Fibroblast of lung (primary cell): ENCODE results near the gene ADCY5. TPM values are rescaled to one million over a fixed set of nuclear protein-coding genes. Genes with fewer than 3 reads are reported as not detected.

Source experiments
- DNase-seq, 2 donors: peaks; one replicate each; pipeline versions ENCODE4 v3.0.0 to v3.0.0-alpha.2; 2010; ENCODE audit warnings: low read depth in 2 of 2
- H2AFZ ChIP-seq: 2 replicates; pipeline ENCODE4 v1.5.1; 2012; ENCODE audit warnings: low read length, control low read depth, inconsistent platforms
- H3K27ac ChIP-seq: 2 replicates; pipeline ENCODE4 v1.5.1; 2011; ENCODE audit warnings: low read length, control low read depth; ENCODE audit not compliant: insufficient read depth
- H3K27me3 ChIP-seq: 2 replicates; pipeline ENCODE4 v1.5.1; 2011; ENCODE audit warnings: mild to moderate bottlenecking, low read length; ENCODE audit not compliant: control insufficient read depth, insufficient read depth
- H3K36me3 ChIP-seq: 2 replicates; pipeline ENCODE4 v1.5.1; 2011; ENCODE audit warnings: low read length; ENCODE audit not compliant: control insufficient read depth, insufficient read depth
- H3K4me1 ChIP-seq: 2 replicates; pipeline ENCODE4 v1.5.1; 2011; ENCODE audit warnings: low read length; ENCODE audit not compliant: control insufficient read depth, insufficient read depth; ENCODE audit errors: extremely low read depth
- H3K4me2 ChIP-seq: 2 replicates; pipeline ENCODE4 v1.5.1; 2011; ENCODE audit warnings: low read length, control low read depth; ENCODE audit not compliant: insufficient read depth; ENCODE audit errors: extremely low read depth
- H3K4me3 ChIP-seq, 4 experiments: fragments of 200-600 bp in 1 of 4; sonication (generic) in 1 of 4; replicated peaks in 1 of 4; 2 replicates each; pipeline ENCODE4 v1.5.1; 2011 to 2016; ENCODE audit warnings: low read length in 4 of 4, low read depth in 3 of 4, mild to moderate bottlenecking in 3 of 4, control low read depth in 2 of 4, inconsistent platforms in 1 of 4, mixed read lengths in 1 of 4; ENCODE audit not compliant: insufficient read depth in 1 of 4; ENCODE audit errors: control extremely low read depth in 1 of 4
- H3K79me2 ChIP-seq: 2 replicates; pipeline ENCODE4 v1.5.1; 2012; ENCODE audit warnings: mild to moderate bottlenecking, low read length, inconsistent platforms; ENCODE audit not compliant: control insufficient read depth, insufficient read depth
- H3K9ac ChIP-seq: 2 replicates; pipeline ENCODE4 v1.5.1; 2011; ENCODE audit warnings: mild to moderate bottlenecking, low read length, control low read depth; ENCODE audit not compliant: insufficient read depth
- H3K9me3 ChIP-seq: 2 replicates; pipeline ENCODE4 v1.5.1; 2012; ENCODE audit warnings: low read depth, low read length; ENCODE audit not compliant: control insufficient read depth, insufficient read depth
- H4K20me1 ChIP-seq: 2 replicates; pipeline ENCODE4 v1.5.1; 2011; ENCODE audit warnings: low read length; ENCODE audit not compliant: control insufficient read depth, insufficient read depth; ENCODE audit errors: extremely low read depth
- EZH2 ChIP-seq: IDR thresholded peaks from 2 replicates; pipeline ENCODE4 v1.5.1; 2012; ENCODE audit warnings: low read length, control low read depth, mild to moderate bottlenecking; ENCODE audit errors: missing control alignments
- polyA plus RNA-seq, 2 donors: library from polyadenylated mRNA; depleted of rRNA in 1 of 2; stranded (reverse) in 1 of 2; unstranded in 1 of 2; fragments of >200 nt; gene quantifications; 2 replicates each; pipeline ENCODE4 v1.2.1, GENCODE V29; 2011 to 2012; ENCODE audit warnings: missing spikeins in 1 of 2
- total RNA-seq: library from RNA; depleted of rRNA; stranded (reverse); fragments of >200 nt; gene quantifications from 2 replicates; pipeline ENCODE4 v1.2.1, GENCODE V29; 2014
- TF ChIP-seq, protein P1 (sequence below), 2 donors: IDR thresholded peaks in 1 of 2; conservative IDR thresholded peaks in 1 of 2; 1 replicate in 1 of 2; 2 replicates in 1 of 2; pipeline ENCODE4 v1.5.1; 2011 to 2012; ENCODE audit warnings: low read length in 2 of 2, control low read depth in 1 of 2, inconsistent platforms in 1 of 2, low read depth in 1 of 2, mild to moderate bottlenecking in 1 of 2

The ADCY5 gene
- total and polyA plus RNA-seq, 2 donors (not counting 1 experiment from before 2014, with no cell fraction given) = 0.11 to 0.50 TPM

DNA sequence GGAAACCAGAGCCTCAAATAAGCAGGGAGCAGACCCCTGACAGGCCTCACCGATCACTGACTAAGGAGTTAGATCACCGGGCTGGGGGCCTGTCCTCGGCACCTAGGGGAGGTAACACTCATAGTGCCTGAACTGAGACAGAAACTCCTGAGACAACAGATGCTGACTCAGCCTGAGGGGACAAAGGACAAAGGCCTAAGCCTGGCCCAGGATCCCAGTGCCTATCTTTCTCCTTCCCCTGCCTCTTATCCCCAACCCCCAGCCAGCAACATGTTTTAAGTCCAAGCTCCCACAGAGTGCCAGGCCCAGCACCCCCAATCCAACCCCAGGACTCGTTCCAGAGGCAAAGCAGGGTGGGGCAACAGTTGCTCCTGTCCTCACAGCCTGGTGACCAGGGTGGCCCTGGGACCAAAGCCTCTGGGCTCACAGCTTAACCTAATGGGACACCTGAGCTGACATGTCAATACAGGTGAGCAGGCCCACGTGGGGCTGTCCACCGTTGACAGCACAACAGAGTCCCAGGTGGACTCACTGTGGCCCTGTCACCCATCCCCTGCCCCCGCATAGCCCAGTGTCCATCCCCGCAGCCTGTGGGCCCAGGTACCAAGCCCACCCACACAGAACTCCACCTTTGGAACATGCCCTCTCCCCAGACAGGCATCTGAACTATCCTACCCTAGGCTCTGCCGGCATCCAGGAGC lies 37.4 kb downstream of the ADCY5 start:
- TF ChIP-seq, protein P1, sequence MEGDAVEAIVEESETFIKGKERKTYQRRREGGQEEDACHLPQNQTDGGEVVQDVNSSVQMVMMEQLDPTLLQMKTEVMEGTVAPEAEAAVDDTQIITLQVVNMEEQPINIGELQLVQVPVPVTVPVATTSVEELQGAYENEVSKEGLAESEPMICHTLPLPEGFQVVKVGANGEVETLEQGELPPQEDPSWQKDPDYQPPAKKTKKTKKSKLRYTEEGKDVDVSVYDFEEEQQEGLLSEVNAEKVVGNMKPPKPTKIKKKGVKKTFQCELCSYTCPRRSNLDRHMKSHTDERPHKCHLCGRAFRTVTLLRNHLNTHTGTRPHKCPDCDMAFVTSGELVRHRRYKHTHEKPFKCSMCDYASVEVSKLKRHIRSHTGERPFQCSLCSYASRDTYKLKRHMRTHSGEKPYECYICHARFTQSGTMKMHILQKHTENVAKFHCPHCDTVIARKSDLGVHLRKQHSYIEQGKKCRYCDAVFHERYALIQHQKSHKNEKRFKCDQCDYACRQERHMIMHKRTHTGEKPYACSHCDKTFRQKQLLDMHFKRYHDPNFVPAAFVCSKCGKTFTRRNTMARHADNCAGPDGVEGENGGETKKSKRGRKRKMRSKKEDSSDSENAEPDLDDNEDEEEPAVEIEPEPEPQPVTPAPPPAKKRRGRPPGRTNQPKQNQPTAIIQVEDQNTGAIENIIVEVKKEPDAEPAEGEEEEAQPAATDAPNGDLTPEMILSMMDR (conservative IDR thresholded peaks at IDR 0.05 in 1 of 2, IDR thresholded peaks at IDR 0.05 in 1 of 2; ENCODE audit: low read depth in 1 of 2, low read length in 2 of 2) = no peak
- TF ChIP-seq EZH2 = no peak
- H4K20me1 ChIP-seq = no peaks in the 10 kb centered on the region
- peaks cover 29% of the 10 kb centered on the region for H3K27me3 ChIP-seq
- H3K4me3 ChIP-seq = no peak overlapping the region
- DNase-seq = no peak
- no peaks in the 10 kb centered on the region for H3K79me2 ChIP-seq
- H2AFZ ChIP-seq = no peak overlapping the region
- no peak overlapping the region for H3K9ac ChIP-seq
- no peak overlapping the region for H3K27ac ChIP-seq
- H3K4me2 ChIP-seq = no peak overlapping the region
- no peaks in the 10 kb centered on the region for H3K4me1 ChIP-seq
- H3K36me3 ChIP-seq = no peaks in the 10 kb centered on the region
- H3K9me3 ChIP-seq = no peaks in the 10 kb centered on the region

DNA sequence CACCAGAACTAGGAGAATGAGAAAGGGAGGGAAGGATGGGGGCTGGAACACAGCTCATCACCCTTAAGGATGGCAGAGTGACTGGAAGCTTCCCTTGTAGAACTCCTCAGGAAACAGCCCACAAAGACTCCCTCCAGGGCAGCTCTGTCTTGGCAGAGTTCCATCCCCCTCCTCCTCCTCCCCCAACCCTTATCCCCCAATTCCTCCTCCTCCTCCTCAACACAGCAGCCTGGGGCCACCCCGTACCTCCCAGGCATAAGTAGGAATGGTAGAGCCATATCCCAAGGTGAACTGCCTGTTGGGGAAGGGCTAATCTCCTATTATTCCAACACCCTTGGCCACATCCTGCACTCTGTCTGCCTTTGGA lies 38.8 kb downstream of the ADCY5 start:
- Histone ChIP-seq H3K4me3 (no peak overlapping the region), H3K9ac (no peak overlapping the region), H3K9me3 (no peaks in the 10 kb centered on the region), H3K36me3 (no peaks in the 10 kb centered on the region), H3K79me2 (no peaks in the 10 kb centered on the region), H3K27ac (no peak overlapping the region), H3K4me1 (no peaks in the 10 kb centered on the region), H3K4me2 (no peak overlapping the region), H4K20me1 (no peaks in the 10 kb centered on the region), H3K27me3 (peaks cover 21% of the 10 kb centered on the region), H2AFZ (no peak overlapping the region)
- DNase-seq = no peak
- TF ChIP-seq, protein P1 (conservative IDR thresholded peaks at IDR 0.05 in 1 of 2, IDR thresholded peaks at IDR 0.05 in 1 of 2; ENCODE audit: low read depth in 1 of 2, low read length in 2 of 2) = no peak
- TF ChIP-seq EZH2 = no peak

DNA sequence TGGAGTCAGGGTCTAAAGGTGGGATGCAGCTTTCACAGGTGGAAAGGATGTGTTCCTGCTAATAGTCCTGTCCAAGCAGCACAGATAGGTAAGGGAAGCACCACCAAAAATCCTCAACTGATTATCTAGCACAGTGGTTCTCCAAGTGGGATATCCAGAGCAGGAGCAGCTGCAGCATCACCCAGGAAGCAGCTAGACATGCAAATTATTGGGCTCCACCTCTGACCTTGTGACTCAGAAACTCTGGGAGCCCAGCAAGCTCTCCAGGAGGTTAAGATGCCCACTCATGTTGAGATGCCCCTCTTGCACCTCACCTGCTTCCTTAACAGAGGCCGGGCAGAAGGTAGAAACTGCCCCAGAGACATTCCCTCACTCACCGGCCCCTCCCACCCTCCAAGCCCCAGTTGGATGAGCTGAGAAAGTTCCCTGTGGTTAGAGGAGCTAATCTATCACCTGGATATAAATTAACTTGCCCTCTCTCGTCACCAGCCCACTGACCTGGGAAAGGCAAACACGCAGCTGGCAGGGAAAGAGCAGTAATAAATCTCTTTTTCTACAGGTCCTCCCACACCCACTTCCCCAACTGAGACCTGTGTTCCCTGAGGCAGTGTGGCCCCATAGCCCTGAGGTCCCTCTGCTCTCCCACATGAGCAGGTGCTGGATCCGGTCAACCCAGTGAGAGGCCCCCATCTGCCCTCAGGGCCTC lies 39.3 kb downstream of the ADCY5 start:
- no peak overlapping the region for H2AFZ ChIP-seq
- no peak for TF ChIP-seq EZH2
- TF ChIP-seq, protein P1 (conservative IDR thresholded peaks at IDR 0.05 in 1 of 2, IDR thresholded peaks at IDR 0.05 in 1 of 2; ENCODE audit: low read depth in 1 of 2, low read length in 2 of 2) = no peak

More for the DNA sequence above, 39.3 kb downstream of the ADCY5 start:
- no peaks in the 10 kb centered on the region for H3K9me3 ChIP-seq
- H3K4me2 ChIP-seq = no peak overlapping the region
- no peak for DNase-seq
- no peaks in the 10 kb centered on the region for H3K79me2 ChIP-seq
- H4K20me1 ChIP-seq = no peaks in the 10 kb centered on the region
- H3K9ac ChIP-seq = no peak overlapping the region
- H3K27ac ChIP-seq = no peak overlapping the region
- H3K4me3 ChIP-seq = no peak overlapping the region
- H3K4me1 ChIP-seq = no peaks in the 10 kb centered on the region
- peaks cover 17% of the 10 kb centered on the region for H3K27me3 ChIP-seq
- H3K36me3 ChIP-seq = no peaks in the 10 kb centered on the region
